Measurements from ENCODE around the gene NANOS1.

Gene NANOS1

DNA sequence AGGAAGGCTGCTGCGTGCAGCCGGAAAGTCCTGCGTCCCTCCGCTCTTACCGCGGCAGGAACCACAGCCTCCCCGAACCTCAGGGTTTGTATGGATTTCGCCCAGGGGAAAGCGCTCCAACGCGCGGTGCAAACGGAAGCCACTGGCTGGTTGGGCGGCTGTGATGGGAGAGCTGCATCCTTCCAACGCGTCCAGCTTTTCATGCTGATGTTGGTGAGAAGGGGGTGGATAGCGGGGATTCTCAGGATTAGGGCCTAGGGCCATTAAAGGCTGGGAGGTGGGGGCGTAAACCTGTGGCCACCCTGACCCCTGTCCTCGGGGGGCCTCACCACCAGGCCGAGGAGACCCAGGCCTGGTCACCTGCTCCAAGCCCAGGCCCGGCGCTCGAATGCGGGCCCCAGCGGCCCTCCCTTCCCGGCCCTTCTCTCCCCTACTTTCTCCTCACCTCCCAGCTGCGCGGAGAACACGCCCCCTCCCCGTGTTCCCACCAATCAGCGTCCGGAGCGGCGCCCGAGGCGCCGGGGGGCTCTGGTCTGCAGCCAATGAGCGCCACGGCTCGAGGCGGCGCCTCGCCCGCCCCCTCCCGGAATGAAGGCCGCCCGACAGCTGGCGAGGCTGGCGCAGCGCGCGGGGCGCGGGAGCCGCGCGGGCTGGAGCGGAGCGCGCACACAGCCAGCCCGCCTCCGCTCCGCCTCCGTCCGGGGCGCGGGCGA, 458 bp upstream of the NANOS1 start:
- peak; percentile 90 for FAIRE-seq
- DNase-seq (ENCODE audit: insufficient read length, low spot score): peak; percentile 95
- no peak for TF ChIP-seq POU2F2 (IDR thresholded peaks at IDR 0.05; ENCODE audit: low read depth, low read length)
- TF ChIP-seq PAX5 (IDR thresholded peaks at IDR 0.05; ENCODE audit: insufficient read depth, low read length, severe bottlenecking): no peak
- no peak for TF ChIP-seq POLR2AphosphoS5 (IDR thresholded peaks at IDR 0.05; ENCODE audit: low read depth, low read length)
- no peak for TF ChIP-seq POLR2A (IDR thresholded peaks at IDR 0.05; ENCODE audit: low read depth, low read length)
- TF ChIP-seq SPI1 (IDR thresholded peaks at IDR 0.05; ENCODE audit: low read depth, low read length): no peak
- no peak for TF ChIP-seq TAF1 (IDR thresholded peaks at IDR 0.05; ENCODE audit: low read depth, low read length)

DNA sequence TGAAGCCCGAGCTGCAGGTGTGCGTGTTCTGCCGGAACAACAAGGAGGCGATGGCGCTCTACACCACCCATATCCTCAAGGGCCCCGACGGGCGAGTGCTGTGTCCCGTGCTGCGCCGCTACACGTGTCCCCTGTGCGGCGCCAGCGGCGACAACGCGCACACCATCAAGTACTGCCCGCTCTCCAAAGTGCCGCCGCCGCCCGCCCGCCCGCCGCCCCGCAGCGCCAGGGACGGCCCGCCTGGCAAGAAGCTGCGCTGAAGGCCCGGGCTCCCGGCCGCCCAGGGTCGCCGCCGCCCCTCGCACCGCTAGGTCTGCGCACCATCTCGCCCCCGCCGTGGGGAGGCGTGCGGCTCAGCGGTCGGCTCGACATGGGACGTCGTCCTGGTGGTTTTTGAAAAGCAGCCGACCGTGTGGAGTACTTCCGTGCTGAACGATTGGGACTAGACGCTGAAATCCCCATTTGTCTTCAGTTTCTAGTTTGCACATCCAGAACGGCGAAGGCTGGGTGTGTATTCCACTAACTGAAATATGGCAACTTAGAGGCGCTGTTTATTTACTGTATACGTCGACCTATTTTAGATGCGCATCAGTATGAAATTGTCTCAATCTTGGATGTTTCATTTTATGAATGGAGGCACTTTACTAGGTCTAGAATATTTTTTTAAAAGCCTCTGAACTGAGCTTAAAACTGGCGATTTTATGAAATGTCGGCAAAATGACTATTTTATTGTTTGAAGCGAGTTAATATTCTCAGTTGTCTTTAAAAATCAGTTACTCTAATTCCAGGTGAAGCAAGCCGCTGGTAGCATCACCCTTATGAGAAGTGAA, 1.1 kb downstream of the NANOS1 start:
- DNase-seq (ENCODE audit: insufficient read length, low spot score) (peak; percentile 61), FAIRE-seq (peak; percentile 96)
- peak; percentile 47; the same call in 1 of the 2 replicates for TF ChIP-seq POLR2AphosphoS5 (IDR thresholded peaks at IDR 0.05; ENCODE audit: low read depth, low read length)
- TF ChIP-seq PAX5 (IDR thresholded peaks at IDR 0.05; ENCODE audit: insufficient read depth, low read length, severe bottlenecking): peak; percentile 97
- no peak for TF ChIP-seq POLR2A (IDR thresholded peaks at IDR 0.05; ENCODE audit: low read depth, low read length)
- peak; percentile 32; the same call in 1 of the 2 replicates for TF ChIP-seq POU2F2 (IDR thresholded peaks at IDR 0.05; ENCODE audit: low read depth, low read length)
- no peak for TF ChIP-seq TAF1 (IDR thresholded peaks at IDR 0.05; ENCODE audit: low read depth, low read length)
- 0 out of 2 replicates have a peak, but pooled peaks have one; percentile 38 for TF ChIP-seq SPI1 (IDR thresholded peaks at IDR 0.05; ENCODE audit: low read depth, low read length)

GRCh38 chr10:119031496-119032059, 2.1 kb downstream of the NANOS1 start:
- FAIRE-seq (peak; percentile 45), DNase-seq (ENCODE audit: insufficient read length, low spot score) (no peak)
- TF ChIP-seq POLR2A (IDR thresholded peaks at IDR 0.05; ENCODE audit: low read depth, low read length): peak; percentile 11; the same call in 1 of the 2 replicates
- TF ChIP-seq POU2F2 (IDR thresholded peaks at IDR 0.05; ENCODE audit: low read depth, low read length): no peak

DNA sequence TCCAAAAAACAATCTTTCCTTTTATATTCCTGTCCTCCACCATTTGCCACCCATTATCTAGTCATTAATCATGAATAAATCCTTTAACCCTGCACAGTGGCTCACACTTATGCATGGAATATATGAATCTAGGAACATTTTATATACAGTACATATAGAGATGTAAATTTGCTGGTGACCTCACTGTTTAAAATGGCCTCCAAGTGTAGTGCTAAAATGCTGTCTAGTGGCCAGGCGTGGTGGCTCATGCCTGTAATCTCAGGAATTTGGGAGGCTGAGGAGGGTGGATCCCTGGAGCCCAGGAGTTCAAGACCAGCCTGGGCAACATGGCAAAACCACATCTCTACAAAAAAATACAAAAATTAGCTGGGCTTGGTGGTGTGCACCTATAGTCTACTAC, 9.6 kb downstream of the NANOS1 start:
- DNase-seq (ENCODE audit: insufficient read length, low spot score) (no peak), FAIRE-seq (no peak)

DNA sequence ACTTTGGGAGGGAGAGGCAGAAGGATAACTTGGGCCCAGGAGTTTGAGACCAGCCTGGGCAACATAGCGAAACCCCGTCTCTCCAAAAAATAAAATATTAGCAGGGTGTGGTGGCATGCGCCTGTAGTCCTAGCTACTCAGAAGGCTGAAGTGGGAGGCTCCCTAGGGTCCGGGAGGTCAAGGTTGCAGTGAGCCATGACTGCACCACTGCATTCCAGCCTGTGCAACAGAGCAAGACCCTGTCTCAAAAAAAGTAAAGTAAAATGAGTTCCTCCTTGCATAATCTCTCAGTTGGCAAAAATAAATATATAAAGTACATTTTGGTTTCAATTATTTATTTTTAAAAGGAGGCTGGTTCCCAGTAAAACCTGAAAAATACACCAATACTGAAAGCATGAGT, 11.8 kb downstream of the NANOS1 start:
- DNase-seq (ENCODE audit: insufficient read length, low spot score) (no peak), FAIRE-seq (no peak)
- TF ChIP-seq POLR2A (IDR thresholded peaks at IDR 0.05; ENCODE audit: low read depth, low read length) (no peak), PAX5 (IDR thresholded peaks at IDR 0.05; ENCODE audit: insufficient read depth, low read length, severe bottlenecking) (no peak), TAF1 (IDR thresholded peaks at IDR 0.05; ENCODE audit: low read depth, low read length) (no peak), SPI1 (IDR thresholded peaks at IDR 0.05; ENCODE audit: low read depth, low read length) (no peak), POLR2AphosphoS5 (IDR thresholded peaks at IDR 0.05; ENCODE audit: low read depth, low read length) (no peak), POU2F2 (IDR thresholded peaks at IDR 0.05; ENCODE audit: low read depth, low read length) (no peak)

More for the DNA sequence above, 9.6 kb downstream of the NANOS1 start:
- TF ChIP-seq POLR2A (IDR thresholded peaks at IDR 0.05; ENCODE audit: low read depth, low read length) (no peak), POLR2AphosphoS5 (IDR thresholded peaks at IDR 0.05; ENCODE audit: low read depth, low read length) (no peak), PAX5 (IDR thresholded peaks at IDR 0.05; ENCODE audit: insufficient read depth, low read length, severe bottlenecking) (no peak), TAF1 (IDR thresholded peaks at IDR 0.05; ENCODE audit: low read depth, low read length) (no peak), SPI1 (IDR thresholded peaks at IDR 0.05; ENCODE audit: low read depth, low read length) (no peak), POU2F2 (IDR thresholded peaks at IDR 0.05; ENCODE audit: low read depth, low read length) (no peak)

DNA sequence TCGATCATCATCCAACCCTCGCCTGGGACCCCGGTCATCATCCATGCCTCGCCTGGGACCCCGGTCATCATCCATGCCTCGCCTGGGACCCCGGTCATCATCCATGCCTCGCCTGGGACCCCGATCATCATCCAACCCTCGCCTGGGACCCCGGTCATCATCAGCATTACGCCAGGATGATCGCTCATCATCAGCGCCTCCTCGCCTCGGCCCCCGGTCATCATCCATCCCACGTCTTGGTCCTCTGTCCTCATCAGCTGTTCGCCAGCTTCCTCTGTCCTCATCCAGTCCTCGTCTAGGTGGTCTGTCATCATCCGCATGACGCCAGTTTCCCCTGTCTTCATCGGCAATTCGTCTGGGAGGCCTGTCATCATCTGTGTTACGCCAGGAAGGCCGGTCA, 12.7 kb downstream of the NANOS1 start:
- FAIRE-seq (no peak), DNase-seq (ENCODE audit: insufficient read length, low spot score) (no peak)
- TF ChIP-seq POU2F2 (IDR thresholded peaks at IDR 0.05; ENCODE audit: low read depth, low read length) (no peak), POLR2AphosphoS5 (IDR thresholded peaks at IDR 0.05; ENCODE audit: low read depth, low read length) (no peak; the same call in 1 of the 2 replicates), SPI1 (IDR thresholded peaks at IDR 0.05; ENCODE audit: low read depth, low read length) (no peak), PAX5 (IDR thresholded peaks at IDR 0.05; ENCODE audit: insufficient read depth, low read length, severe bottlenecking) (no peak), TAF1 (IDR thresholded peaks at IDR 0.05; ENCODE audit: low read depth, low read length) (no peak), POLR2A (IDR thresholded peaks at IDR 0.05; ENCODE audit: low read depth, low read length) (peak; percentile 36; the same call in 1 of the 2 replicates)

GRCh38 chr10:119045561-119045960, 16.0 kb downstream of the NANOS1 start:
- DNase-seq (ENCODE audit: insufficient read length, low spot score) (no peak), FAIRE-seq (no peak)
- TF ChIP-seq POU2F2 (IDR thresholded peaks at IDR 0.05; ENCODE audit: low read depth, low read length) (no peak), POLR2A (IDR thresholded peaks at IDR 0.05; ENCODE audit: low read depth, low read length) (no peak), SPI1 (IDR thresholded peaks at IDR 0.05; ENCODE audit: low read depth, low read length) (no peak), PAX5 (IDR thresholded peaks at IDR 0.05; ENCODE audit: insufficient read depth, low read length, severe bottlenecking) (no peak), TAF1 (IDR thresholded peaks at IDR 0.05; ENCODE audit: low read depth, low read length) (no peak), POLR2AphosphoS5 (IDR thresholded peaks at IDR 0.05; ENCODE audit: low read depth, low read length) (no peak)

- DNase-seq (ENCODE audit: insufficient read length, low spot score) (no peak), FAIRE-seq (no peak)
- no peak for TF ChIP-seq PAX5 (IDR thresholded peaks at IDR 0.05; ENCODE audit: insufficient read depth, low read length, severe bottlenecking)
- no peak for TF ChIP-seq TAF1 (IDR thresholded peaks at IDR 0.05; ENCODE audit: low read depth, low read length)
- TF ChIP-seq POLR2A (IDR thresholded peaks at IDR 0.05; ENCODE audit: low read depth, low read length): no peak
- TF ChIP-seq SPI1 (IDR thresholded peaks at IDR 0.05; ENCODE audit: low read depth, low read length): no peak
- no peak for TF ChIP-seq POLR2AphosphoS5 (IDR thresholded peaks at IDR 0.05; ENCODE audit: low read depth, low read length)
Observed at GRCh38 chr10:119049361-119049760, 19.8 kb downstream of the NANOS1 start.

GRCh38 chr10:119049777-119050176, 20.3 kb downstream of the NANOS1 start:
- TF ChIP-seq POLR2A (IDR thresholded peaks at IDR 0.05; ENCODE audit: low read depth, low read length): no peak
- TF ChIP-seq PAX5 (IDR thresholded peaks at IDR 0.05; ENCODE audit: insufficient read depth, low read length, severe bottlenecking): no peak
- TF ChIP-seq SPI1 (IDR thresholded peaks at IDR 0.05; ENCODE audit: low read depth, low read length): no peak
- TF ChIP-seq TAF1 (IDR thresholded peaks at IDR 0.05; ENCODE audit: low read depth, low read length): no peak
- no peak for TF ChIP-seq POU2F2 (IDR thresholded peaks at IDR 0.05; ENCODE audit: low read depth, low read length)
- TF ChIP-seq POLR2AphosphoS5 (IDR thresholded peaks at IDR 0.05; ENCODE audit: low read depth, low read length): no peak
- FAIRE-seq (no peak), DNase-seq (ENCODE audit: insufficient read length, low spot score) (no peak)
